AG09309 (cell line): Measurements from ENCODE around the gene PLP2.

ENCODE experiments used
- DNase-seq: peaks from one replicate; pipeline ENCODE4 v3.0.0-alpha.2; 2010; ENCODE audit warnings: low read depth
- H3K4me3 ChIP-seq: 2 replicates; pipeline ENCODE4 v1.5.1; 2011; ENCODE audit warnings: mild to moderate bottlenecking, low read depth, low read length, moderate library complexity; ENCODE audit not compliant: control insufficient read depth
- CTCF ChIP-seq: IDR thresholded peaks from 2 replicates; pipeline ENCODE4 v1.5.1; 2011; ENCODE audit warnings: mild to moderate bottlenecking, low read depth, low read length, inconsistent platforms; ENCODE audit not compliant: insufficient read depth, control insufficient read depth; ENCODE audit errors: missing control alignments

PLP2 gene

GRCh38 chrX:49198540-49199314 lies 27.0 kb downstream of the PLP2 start:
- no peak overlapping the region for H3K4me3 ChIP-seq
- no peak for DNase-seq
- TF ChIP-seq CTCF: no peak

GRCh38 chrX:49199315-49199595 lies 27.6 kb downstream of the PLP2 start:
- DNase-seq: no peak
- no peak overlapping the region for H3K4me3 ChIP-seq
- TF ChIP-seq CTCF: no peak

- peak within 1 kb of the TSS; percentile 25 for H3K4me3 ChIP-seq
- TF ChIP-seq CTCF: no peak
- DNase-seq: peak; percentile 44
Observed at GRCh38 chrX:49199906-49200771, 28.4 kb downstream of the PLP2 start, which contains the start of gene SYP. Gene SYP, minus strand, starts transcription at chrX:49200193. Its CDS starts 7 bp downstream, at chrX:49200186.

GRCh38 chrX:49202022-49202421 lies 30.3 kb downstream of the PLP2 start:
- no peak for TF ChIP-seq CTCF
- no peak for DNase-seq
- H3K4me3 ChIP-seq: no peak overlapping the region

GRCh38 chrX:49203536-49203935 lies 31.8 kb downstream of the PLP2 start:
- TF ChIP-seq CTCF: no peak
- DNase-seq: no peak
- H3K4me3 ChIP-seq: no peak overlapping the region

GRCh38 chrX:49204017-49204416 lies 32.3 kb downstream of the PLP2 start:
- H3K4me3 ChIP-seq: no peak overlapping the region
- no peak for TF ChIP-seq CTCF
- DNase-seq: no peak
